Activated T-cell treated with anti-CD3 and anti-CD28 coated beads for 1 hour (primary cell): Measurements from ENCODE around the gene IPO13.

Experiments
- DNase-seq: peaks from one replicate; pipeline ENCODE4 v3.0.0-alpha.2; 2020; ENCODE audit warnings: low read depth

IPO13 gene

GRCh38 chr1:43931711-43932660 is 14.8 kb upstream of the IPO13 start:
- no peak for DNase-seq

- DNase-seq, result no peak
These were observed 13.9 kb upstream of the IPO13 start for GRCh38 chr1:43932786-43933385.

GRCh38 chr1:43933386-43934100 is 13.2 kb upstream of the IPO13 start, which contains the start of gene ARTN:
TSS of gene ARTN (plus strand) at chr1:43933801. CDS start at chr1:43935657, 1,856 bp downstream.
- DNase-seq, result no peak

GRCh38 chr1:43934101-43934985 is 12.4 kb upstream of the IPO13 start:
- DNase-seq, result peak; percentile 34

GRCh38 chr1:43934986-43935324 is 11.8 kb upstream of the IPO13 start:
- DNase-seq, result no peak

GRCh38 chr1:43935711-43936427 is 10.9 kb upstream of the IPO13 start:
- no peak for DNase-seq

- no peak for DNase-seq
These were observed 10.2 kb upstream of the IPO13 start for GRCh38 chr1:43936431-43937151.

- DNase-seq, result no peak
These were observed 9.4 kb upstream of the IPO13 start for GRCh38 chr1:43937179-43937865.

- DNase-seq, result no peak
These were observed 8.4 kb upstream of the IPO13 start for GRCh38 chr1:43938383-43938782.

- DNase-seq, result no peak
These were observed 7.7 kb upstream of the IPO13 start for GRCh38 chr1:43938892-43939587.

GRCh38 chr1:43942411-43942810 is 4.3 kb upstream of the IPO13 start:
- DNase-seq, result no peak

GRCh38 chr1:43944860-43945259 is 1.9 kb upstream of the IPO13 start:
- no peak for DNase-seq

GRCh38 chr1:43945674-43946235 is 995 bp upstream of the IPO13 start:
- DNase-seq, result no peak

- no peak for DNase-seq
These were observed 517 bp downstream of the IPO13 start for GRCh38 chr1:43947061-43947873.

- no peak for DNase-seq
These were observed 1.2 kb downstream of the IPO13 start for GRCh38 chr1:43947874-43948437.

- no peak for DNase-seq
These were observed 2.9 kb downstream of the IPO13 start for GRCh38 chr1:43949678-43950077.
